KMS-11 (cell line): ENCODE results near the gene NCKAP5.

Experiments
- H2AFZ ChIP-seq: fragments of 200-600 bp; sonication (generic); 2 replicates; pipeline ENCODE4 v1.6.1; 2016; ENCODE audit warnings: antibody characterized with exemption, mixed run types, low read depth
- H3K27ac ChIP-seq: fragments of 200-600 bp; sonication (generic); 2 replicates; pipeline ENCODE4 v1.6.1; 2016; ENCODE audit warnings: mild to moderate bottlenecking, mixed run types
- H3K27me3 ChIP-seq: fragments of 200-600 bp; sonication (generic); 2 replicates; pipeline ENCODE4 v1.6.1; 2017; ENCODE audit warnings: mild to moderate bottlenecking, low read depth, mixed run types, moderate library complexity; ENCODE audit not compliant: insufficient read depth
- H3K36me3 ChIP-seq: fragments of 200-600 bp; sonication (generic); 2 replicates; pipeline ENCODE4 v1.6.1; 2017; ENCODE audit warnings: mild to moderate bottlenecking, mixed run types; ENCODE audit not compliant: insufficient read depth
- H3K4me1 ChIP-seq: fragments of 200-600 bp; sonication (generic); 2 replicates; pipeline ENCODE4 v1.6.1; 2016; ENCODE audit warnings: mild to moderate bottlenecking, low read depth, mixed run types; ENCODE audit not compliant: poor library complexity, severe bottlenecking
- H3K4me2 ChIP-seq: fragments of 200-600 bp; sonication (generic); 2 replicates; pipeline ENCODE4 v1.7.0; 2016; ENCODE audit warnings: mild to moderate bottlenecking, mixed run types
- H3K4me3 ChIP-seq: fragments of 200-600 bp; sonication (generic); IDR thresholded peaks from 2 replicates; pipeline ENCODE4 v1.6.1; 2017; ENCODE audit warnings: low read depth, low read length, mixed read lengths; ENCODE audit not compliant: insufficient read depth
- H3K79me2 ChIP-seq: fragments of 200-600 bp; sonication (generic); 2 replicates; pipeline ENCODE4 v1.6.1; 2016; ENCODE audit warnings: low read depth, mixed run types; ENCODE audit not compliant: insufficient read depth
- H3K9ac ChIP-seq: fragments of 200-600 bp; sonication (generic); 2 replicates; pipeline ENCODE4 v1.6.1; 2016; ENCODE audit warnings: mild to moderate bottlenecking, mixed run types
- H4K20me1 ChIP-seq: fragments of 200-600 bp; sonication (generic); 2 replicates; pipeline ENCODE4 v1.6.1; 2016; ENCODE audit warnings: mild to moderate bottlenecking, mixed run types; ENCODE audit not compliant: insufficient read depth
- TF ChIP-seq, protein P1 (sequence below): fragments of 200-600 bp; sonication (generic); conservative IDR thresholded peaks from 2 replicates; pipeline ENCODE4 v1.6.1; 2017; ENCODE audit warnings: low read depth, mild to moderate bottlenecking, antibody characterized with exemption, low read length, moderate library complexity, mixed read lengths

Gene NCKAP5

DNA sequence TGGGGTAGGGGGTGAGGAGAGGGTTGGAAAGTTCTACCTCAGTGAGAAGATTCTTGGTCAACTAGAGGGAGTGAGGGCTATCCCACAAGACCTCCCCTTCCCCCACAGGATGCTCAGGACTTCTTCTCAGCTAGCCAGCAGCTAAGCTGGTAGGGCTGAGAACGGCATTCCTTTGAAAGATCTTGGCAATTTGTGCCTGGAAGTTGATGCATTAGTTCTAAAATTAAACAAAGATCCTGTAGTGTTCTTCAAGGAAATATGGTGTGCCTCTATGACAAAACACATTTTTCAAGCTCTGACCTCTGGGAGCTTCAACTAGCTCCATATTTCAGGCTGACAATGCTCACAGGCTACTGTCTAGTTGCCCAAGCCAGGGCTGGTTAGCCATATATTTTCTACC is 900.6 kb downstream of the NCKAP5 start:
- Histone ChIP-seq H3K27ac (no peak overlapping the region), H3K9ac (no peak overlapping the region), H3K4me1 (no peaks in the 10 kb centered on the region), H3K4me3 (no peak overlapping the region), H3K4me2 (no peak overlapping the region), H3K27me3 (no peaks in the 10 kb centered on the region), H2AFZ (no peak overlapping the region), H4K20me1 (no peaks in the 10 kb centered on the region), H3K79me2 (no peaks in the 10 kb centered on the region), H3K36me3 (no peaks in the 10 kb centered on the region)
- TF ChIP-seq, protein P1, sequence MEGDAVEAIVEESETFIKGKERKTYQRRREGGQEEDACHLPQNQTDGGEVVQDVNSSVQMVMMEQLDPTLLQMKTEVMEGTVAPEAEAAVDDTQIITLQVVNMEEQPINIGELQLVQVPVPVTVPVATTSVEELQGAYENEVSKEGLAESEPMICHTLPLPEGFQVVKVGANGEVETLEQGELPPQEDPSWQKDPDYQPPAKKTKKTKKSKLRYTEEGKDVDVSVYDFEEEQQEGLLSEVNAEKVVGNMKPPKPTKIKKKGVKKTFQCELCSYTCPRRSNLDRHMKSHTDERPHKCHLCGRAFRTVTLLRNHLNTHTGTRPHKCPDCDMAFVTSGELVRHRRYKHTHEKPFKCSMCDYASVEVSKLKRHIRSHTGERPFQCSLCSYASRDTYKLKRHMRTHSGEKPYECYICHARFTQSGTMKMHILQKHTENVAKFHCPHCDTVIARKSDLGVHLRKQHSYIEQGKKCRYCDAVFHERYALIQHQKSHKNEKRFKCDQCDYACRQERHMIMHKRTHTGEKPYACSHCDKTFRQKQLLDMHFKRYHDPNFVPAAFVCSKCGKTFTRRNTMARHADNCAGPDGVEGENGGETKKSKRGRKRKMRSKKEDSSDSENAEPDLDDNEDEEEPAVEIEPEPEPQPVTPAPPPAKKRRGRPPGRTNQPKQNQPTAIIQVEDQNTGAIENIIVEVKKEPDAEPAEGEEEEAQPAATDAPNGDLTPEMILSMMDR: no peak

DNA sequence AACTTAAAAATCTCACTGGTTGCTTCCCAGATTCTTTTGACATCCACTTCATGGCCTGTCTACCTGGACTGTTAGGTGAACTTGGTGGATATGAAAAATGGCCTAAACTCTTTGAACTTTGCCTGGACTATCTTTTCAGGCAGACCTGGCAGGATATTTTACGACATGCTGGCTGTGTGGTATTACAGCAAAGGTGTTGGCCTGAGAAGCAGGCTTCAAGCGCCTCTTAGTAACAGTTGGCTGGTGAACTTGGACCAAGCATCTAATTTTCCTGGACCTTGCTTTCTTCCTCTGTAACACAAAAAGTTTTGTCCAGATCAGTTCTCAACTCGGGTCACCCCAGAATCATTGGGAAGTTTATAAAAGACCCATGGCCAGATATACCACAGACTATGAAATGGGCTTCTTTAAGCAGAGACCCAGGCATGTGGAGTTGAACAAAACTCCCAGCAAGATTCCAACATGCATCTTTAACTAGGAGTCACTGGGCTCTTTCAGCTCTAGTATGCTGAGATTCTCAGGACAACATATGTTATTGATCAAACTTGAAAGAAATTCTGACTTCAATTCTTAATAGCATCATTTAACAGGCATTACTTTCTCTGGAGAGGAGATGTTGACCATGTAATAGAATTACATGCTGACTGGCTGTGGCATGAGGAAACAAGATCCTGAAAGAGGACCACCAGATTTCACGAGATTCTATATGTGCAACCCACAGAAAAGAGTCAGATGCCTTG is 902.7 kb downstream of the NCKAP5 start:
- Histone ChIP-seq H2AFZ (no peak overlapping the region), H3K36me3 (no peaks in the 10 kb centered on the region), H3K79me2 (no peaks in the 10 kb centered on the region), H4K20me1 (no peaks in the 10 kb centered on the region), H3K27ac (no peak overlapping the region), H3K4me3 (no peak overlapping the region), H3K4me1 (no peaks in the 10 kb centered on the region), H3K27me3 (no peaks in the 10 kb centered on the region), H3K9ac (no peak overlapping the region), H3K4me2 (no peak overlapping the region)
- TF ChIP-seq, protein P1: no peak

DNA sequence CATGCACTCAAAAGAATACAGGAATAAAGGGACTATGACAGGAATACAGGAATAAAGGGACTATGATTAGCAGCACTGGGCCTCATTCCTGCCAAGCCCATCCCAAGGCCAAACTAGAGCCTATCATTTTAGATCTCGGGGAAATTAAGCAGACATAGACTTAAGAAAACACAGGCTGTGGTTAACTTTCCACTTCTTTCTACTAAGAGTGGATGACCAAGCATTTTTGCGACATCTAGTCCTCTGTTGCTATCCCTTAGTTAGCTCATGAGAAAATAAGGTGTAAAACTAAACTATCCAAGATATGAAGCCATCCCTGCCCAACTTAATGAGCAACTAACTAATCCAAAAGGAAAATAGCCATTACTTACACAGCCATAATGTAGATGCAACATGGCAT is 904.2 kb downstream of the NCKAP5 start:
- TF ChIP-seq, protein P1: no peak
- no peak overlapping the region for H2AFZ ChIP-seq

DNA sequence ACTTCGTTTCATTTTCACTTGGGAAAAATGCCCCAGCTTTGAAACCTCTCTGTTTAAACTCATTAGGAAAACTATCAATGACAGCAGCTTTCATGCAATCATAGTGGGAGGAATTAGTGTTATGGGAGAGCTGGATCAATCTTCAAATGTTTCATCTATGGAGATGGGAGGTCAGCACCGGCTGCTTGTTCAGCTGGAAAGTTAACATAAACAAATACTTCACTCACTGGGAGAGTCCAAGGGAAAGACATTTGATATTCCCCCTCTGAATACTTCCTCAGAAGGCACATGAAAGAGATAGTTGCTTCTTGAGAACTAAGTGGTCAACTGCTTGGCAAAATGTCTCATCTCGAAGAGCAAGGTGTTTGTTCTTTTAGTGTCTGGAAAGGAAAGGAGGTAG is 905.5 kb downstream of the NCKAP5 start:
- Histone ChIP-seq H3K27ac (no peak overlapping the region), H3K36me3 (no peaks in the 10 kb centered on the region), H3K4me1 (no peaks in the 10 kb centered on the region), H3K4me2 (no peak overlapping the region), H3K4me3 (no peak overlapping the region), H4K20me1 (no peaks in the 10 kb centered on the region), H3K79me2 (no peaks in the 10 kb centered on the region), H3K9ac (no peak overlapping the region), H2AFZ (no peak overlapping the region), H3K27me3 (no peaks in the 10 kb centered on the region)
- TF ChIP-seq, protein P1: no peak

More for the DNA sequence above, 904.2 kb downstream of the NCKAP5 start:
- H3K27ac ChIP-seq: no peak overlapping the region
- H3K36me3 ChIP-seq: no peaks in the 10 kb centered on the region
- H3K27me3 ChIP-seq: no peaks in the 10 kb centered on the region
- no peak overlapping the region for H3K4me2 ChIP-seq
- H3K4me1 ChIP-seq: no peaks in the 10 kb centered on the region
- no peaks in the 10 kb centered on the region for H4K20me1 ChIP-seq
- no peaks in the 10 kb centered on the region for H3K79me2 ChIP-seq
- no peak overlapping the region for H3K9ac ChIP-seq
- no peak overlapping the region for H3K4me3 ChIP-seq
